IPS DF 4.7 (cell line): ENCODE data around the gene VSIG10L.

Experiments
- DNase-seq: peaks from one replicate; pipeline ENCODE4 v3.0.0-alpha.2; 2013; ENCODE audit warnings: low spot score; ENCODE audit errors: extremely low read depth

VSIG10L gene

DNA sequence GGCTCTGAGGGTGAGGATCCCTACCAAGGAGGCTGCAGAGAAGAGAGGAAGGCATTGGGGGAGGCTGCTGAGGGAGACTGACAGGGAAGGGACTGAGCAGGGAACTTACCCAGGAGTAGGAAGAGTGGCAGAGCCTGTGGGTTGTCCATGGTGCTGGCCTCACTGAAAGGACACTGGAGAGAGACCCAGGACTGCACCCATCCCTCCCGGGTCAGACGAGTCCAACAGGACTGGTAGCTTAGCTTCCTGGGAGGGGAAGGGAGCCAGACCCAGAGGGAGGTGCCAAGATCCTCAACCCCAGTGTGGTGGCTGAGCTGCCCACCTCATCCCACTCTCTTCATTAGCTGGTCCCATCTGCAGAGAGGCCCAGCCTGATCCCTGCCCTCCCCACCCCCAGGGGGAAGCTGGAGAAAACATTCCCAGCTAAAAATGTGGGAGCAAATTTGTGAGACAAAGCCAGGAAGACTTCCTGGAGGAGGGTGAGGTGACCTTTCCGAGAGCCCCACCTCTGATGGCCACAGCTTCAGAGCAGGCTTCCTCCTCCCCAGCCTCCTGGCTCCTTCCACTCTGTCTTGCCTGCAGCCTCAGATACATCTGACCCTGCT lies at the start of gene VSIG10L:
TSS of gene VSIG10L (minus strand) at position 164 of the 605 bp plus-strand sequence. CDS start at position 149, 15 bp downstream.
- DNase-seq, result no peak

DNA sequence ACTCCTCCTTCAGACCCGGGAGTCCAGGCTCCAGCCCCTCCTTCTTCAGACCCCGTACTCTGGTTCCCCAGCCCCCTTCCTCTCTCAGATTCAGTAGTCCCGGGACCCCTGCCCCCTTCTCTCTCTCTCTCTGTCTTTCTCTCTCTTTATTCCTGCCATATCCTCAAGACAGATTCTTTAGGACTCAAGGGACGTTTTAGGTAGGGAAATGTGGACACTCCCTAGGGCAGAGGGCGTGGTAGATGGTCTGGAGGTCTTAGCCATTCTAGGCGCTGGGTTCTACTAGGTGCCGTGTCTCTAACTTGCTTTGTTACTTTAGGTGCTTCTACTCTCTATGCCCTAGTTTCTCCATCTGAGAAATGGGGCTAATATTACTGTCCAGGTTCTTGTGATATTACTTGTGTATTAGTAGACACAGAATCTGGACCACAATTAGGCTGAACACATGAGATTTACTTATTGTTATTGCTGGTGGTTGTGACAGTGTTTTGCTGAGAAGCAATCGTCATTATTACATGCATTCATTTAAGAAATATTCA lies 49.2 kb upstream of the VSIG10L start:
- no peak for DNase-seq

DNA sequence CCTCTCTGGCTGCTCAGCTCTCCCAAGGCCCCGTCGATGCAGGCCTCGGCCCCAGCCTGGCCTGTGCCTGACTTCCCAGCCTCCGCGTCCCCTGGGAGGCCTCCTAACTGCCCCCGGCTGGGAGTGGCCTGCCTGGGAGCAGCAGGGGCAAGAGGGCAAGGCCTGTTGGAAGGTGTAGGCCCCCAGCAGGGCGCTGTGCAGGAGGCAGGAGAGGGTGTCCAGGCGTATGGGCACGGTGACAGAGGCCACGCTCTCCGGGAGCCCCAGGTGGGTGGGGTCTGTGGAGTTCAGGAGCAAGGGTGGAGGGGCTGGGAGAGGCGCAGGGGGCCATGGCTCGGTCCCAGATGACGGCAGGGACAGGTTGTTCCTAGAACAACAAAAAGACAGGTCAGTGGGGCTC lies 47.2 kb upstream of the VSIG10L start:
- DNase-seq, result no peak

DNA sequence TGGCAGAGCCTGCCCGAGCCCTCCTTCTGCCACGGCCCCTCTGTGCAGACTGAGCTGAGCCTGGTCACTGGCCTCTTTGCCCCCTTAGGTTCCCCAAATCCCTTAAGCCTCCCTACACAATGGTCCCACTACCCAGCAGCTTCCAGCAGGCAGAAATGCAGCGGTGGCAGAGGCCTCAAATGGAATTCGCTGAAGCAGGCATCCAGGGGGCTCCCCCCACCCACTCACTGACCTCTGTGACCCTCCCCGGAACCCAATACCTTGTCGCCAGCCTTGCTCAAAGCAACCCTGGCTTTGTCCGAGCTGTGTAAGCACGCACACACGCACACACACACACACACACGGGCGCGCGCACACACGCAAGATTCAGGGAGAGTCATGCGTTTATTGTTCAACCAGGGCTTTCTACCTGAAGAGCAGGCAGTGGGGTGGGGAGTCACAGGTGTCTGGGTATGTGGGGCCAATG lies 46.0 kb upstream of the VSIG10L start, which contains the start of gene LIM2:
TSS of gene LIM2 (minus strand) at position 51 of the 466 bp plus-strand sequence. CDS start 531 bp downstream, outside the sequence.
- no peak for DNase-seq

DNA sequence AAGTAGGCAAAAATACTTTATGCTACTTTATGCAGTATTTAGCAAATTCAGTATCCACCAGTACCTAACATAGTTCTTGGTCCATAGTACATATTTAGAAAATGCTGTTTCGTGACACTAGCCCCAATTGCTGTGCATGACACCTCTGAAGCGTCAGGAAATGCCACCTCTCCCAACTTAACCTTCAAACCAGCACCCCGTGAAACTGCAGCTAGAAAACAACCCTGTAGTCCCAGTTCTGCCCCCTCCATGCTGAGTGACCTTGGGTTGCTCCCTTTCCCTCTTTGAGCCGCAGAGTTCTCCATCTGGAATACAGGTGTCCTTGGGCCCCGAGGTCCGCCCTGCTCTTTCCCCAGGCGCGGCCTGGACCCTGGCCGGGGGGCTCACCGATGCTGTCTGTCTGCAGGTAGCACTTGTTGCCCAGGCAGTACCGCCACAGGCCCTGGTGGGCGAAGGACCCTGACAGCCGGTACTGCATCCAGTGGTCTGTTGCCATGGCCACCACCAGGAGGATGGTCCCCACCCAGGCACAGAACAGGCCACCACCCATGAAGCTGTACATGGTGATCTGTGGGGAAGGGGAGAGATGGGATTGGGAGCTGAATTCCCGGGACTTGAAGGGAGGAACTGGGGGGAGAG lies 45.1 kb upstream of the VSIG10L start:
- DNase-seq, result no peak

DNA sequence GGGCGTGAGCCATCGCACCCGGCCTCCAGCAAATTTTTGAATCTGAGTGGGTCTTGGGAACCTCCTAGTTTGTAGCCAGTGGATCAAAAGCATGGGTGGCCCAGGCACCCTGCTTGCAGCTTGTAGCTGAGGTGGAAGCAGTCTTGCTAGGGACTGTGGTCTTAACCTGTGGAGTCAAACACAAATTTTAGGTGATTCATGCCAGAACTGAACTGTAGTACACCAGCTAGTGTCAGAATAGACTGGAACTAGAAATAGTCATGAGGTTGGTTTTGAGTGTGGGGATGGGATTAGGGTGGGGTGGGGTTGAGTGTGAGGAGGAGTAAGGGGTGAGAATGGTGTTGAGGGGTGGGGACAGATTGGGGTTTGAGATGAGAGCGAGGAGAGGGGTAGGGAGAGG lies 40.1 kb upstream of the VSIG10L start:
- DNase-seq, result no peak

DNA sequence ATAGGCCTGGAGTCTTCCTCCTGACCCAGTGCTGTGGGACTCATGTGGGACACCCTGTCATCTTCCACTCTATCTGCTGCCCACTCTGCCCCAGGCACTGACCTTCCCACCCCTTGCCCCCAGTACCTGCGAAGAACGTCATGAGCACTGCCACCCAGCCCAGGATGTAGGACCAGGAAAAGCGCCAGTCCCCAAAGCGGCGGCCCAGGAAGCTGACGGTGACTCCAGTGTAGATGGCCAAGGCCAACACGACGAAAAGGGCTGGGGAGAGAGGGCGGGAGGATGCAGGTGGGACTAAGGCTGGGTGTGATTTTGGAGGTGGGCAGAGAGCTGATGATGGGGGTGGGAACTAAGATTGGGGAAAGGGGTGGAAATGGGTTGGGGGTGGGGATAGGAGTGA lies 38.4 kb upstream of the VSIG10L start:
- DNase-seq, result no peak

DNA sequence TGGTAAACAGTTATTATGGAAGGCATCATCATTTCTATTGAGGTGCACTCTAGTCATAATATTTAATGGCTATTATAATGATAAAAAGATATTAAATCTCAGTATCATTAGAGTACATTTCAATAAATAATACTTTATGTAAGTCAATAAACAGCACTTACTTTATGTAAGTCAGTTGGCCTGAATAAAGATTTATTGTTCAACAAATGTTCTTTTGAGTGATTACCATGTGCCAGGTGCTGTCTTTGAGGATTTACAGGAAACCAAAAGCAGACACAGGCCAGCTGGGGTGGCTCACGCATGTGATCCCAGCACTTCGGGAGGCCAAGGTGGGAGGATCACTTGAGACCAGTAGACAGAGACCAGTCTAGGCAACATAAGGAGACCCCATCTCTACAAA lies 35.5 kb upstream of the VSIG10L start:
- no peak for DNase-seq

DNA sequence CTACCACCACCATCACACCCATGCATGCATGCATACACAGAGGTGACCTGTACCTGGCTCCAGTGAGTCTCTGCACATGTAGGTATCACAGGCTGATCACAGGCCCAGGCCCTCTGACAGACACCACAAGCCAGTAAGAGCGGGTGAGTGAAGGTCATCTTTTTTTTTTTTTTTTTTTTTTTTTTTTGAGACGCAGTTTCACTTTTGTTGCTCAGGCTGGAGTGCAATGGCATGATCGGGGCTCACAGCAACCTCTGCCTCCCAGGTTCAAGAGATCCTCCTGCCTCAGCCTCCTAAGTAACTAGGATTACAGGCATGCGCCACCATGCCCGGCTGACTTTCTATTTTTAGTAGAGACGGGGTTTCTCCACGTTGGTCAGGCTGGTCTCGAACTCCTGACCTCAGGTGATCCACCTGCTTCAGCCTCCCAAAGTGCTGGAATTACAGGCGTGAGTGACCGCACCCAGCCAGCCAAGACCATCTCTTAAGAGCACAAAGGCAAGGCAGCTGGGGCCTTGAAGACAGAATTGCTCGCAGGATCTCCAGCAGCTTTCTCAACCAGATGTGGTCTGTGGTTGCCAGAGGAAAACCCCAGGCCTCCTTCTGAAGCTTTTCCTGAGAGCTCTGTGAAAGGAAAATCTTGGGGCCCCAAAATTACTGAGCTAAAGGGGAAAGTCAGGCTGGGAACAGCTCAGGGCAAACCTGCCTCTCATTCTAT lies 33.7 kb upstream of the VSIG10L start:
- DNase-seq, result no peak

DNA sequence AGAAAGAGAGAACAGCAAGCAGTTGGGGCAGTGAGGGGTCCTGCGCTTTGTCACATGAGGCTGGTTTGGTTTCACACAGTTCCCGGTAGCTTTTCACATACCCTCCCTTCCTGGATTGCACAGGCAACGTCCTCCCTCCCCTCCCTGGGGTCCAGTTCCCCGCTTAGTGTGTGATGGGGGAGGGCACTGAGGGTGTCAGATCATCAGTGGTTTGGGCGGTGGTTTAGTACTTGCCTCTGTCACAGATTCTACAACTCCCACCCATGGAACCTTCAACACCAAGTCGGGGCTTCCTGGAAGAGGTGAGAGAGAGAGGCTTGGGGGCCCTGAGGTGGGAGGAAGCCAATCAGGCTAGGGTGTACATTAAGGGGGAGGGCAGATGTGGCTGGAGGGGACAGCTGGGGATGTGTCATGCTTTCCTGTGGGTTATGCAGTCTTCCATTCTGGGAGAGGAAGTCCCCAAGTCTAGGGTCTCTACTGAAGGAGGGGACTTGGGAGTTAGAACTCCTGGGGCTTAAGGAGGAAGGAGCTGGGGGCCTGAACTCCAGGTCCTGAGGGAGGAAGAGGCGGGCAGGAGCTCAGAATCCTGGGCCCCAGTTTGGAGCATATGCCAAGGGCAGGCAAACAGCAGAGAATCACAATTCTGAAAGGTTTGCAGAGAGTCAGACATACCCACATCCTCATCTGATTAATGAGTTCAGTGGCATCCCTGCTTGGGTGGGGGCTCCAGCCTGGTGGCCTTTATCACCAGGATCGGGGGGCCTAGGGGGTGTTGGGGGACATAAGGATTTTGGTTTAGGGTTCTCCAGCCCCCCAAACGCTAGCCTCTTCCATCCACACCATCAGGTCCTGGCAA lies 30.9 kb upstream of the VSIG10L start, which contains the start of gene NKG7:
TSS of gene NKG7 (minus strand) at position 6 of the 856 bp plus-strand sequence. CDS start 119 bp downstream, outside the sequence.
- no peak for DNase-seq

DNA sequence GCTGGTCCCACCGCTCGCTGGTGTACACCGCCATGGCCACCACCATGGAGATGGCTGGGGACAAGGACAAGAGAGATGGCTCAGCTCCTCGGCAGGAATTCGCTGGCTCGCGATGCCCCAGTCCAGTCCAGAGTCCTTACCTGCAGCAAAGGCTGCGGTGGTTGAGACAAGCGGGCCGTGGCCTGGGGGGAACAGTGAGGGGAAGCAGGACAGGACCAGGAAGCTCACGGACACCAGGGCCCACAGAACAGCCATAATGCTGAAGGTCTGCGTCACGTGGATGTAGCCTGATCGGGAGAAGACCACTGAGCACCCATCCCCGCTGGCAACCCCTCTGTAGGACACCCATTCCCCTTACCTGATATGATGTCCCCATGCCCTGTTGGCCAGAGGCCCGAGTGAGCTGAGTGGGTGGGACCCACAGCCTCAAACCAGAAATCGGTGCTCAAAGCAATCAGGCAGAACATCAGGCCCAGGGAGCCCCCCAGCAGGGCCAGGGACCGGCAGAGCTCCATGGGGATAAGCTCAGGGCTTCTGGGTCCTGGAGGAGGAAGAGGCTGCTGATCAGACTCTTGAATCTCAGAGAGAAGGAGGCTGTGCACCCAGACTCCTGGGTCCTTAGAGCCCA lies 30.2 kb upstream of the VSIG10L start:
- no peak for DNase-seq

DNA sequence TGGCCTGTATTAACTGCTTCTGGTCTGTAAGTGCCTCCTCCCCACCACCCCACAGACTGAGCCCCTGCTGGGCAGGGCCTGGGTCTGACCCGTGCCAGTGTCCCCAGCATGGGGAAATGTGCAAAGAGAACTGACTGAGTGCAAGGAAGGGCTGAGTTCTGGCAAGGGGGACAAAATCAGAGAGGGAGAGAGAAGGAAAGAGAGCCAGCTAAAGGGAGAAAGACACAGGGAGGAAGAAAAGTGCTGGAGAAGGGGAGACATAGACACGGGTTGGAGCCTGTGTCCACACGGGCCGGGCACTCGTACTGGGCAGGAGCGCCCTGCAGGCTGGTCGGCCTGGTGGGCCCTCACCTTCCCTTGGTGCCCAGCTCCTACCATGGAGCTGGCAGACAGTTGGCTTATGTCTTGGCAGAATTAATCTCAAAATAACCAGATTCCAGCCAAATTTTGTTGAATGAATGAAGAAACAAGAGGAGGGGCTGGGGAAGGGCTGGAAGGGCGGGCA lies 29.3 kb upstream of the VSIG10L start:
- no peak for DNase-seq

DNA sequence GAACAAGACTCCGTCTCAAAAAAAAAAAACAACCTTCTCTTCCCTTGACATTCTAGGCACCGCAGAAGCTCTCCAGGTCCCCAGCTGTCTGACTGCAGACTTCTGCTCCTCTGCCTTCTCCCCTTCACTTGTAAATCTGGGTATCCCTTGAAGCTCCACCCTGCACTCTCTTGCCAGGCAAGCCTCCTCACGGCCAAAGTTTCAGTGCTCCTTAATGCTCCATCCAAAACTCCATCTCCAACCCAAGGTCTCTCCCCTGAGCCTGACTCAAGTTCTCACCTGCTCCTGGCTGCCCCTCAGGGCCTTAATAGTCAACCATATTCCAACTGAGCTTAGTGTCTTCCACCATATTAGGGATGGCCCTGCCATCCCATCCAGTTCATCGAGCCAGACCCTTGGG lies 28.3 kb upstream of the VSIG10L start:
- DNase-seq, result no peak

DNA sequence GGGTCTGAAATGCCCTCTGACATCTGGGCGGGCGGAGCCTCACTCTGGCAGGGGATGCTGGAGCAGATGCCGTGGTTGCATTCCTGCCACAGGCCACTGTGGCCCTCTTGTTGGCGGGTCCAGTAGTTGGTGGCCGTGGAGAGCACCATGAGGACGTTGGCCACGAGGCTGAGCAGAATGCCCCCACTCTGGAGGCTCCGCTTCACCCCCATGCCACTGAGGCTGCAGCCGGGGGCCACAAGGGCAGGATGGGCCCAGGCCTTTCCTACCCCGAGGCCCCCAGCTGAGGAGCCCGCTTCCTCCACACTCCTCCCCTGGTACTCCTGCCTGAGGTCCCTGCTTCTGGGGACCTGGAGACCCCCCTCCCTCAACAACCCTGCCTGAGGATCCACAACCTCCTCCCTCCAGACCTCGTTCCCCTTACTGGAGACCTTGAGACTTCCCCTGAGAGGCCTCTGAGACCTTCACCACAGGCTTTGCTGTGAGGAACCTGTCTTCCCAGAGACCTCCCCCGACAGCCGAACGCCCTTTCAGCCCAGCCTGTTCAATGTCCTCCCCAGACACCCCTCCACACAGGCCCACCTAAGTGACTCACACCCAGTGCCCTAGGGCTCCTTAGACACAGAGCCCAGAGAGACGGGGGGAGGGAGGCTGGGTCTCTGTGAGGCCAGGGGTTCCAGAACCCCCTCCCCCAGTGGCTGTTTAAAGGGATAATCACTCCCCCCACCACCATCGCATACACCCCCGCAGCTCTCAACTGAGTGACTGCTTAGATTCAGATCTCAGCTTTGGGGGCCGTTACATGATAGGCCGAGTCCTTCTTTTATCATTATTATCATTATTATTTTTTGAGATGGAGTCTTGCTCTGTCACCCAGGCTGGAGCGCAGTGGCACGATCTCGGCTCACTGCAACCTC lies 26.7 kb upstream of the VSIG10L start, which contains the start of gene CLDND2:
TSS of gene CLDND2 (minus strand) at position 638 of the 917 bp plus-strand sequence. CDS start at position 212, 426 bp downstream.
- no peak for DNase-seq

DNA sequence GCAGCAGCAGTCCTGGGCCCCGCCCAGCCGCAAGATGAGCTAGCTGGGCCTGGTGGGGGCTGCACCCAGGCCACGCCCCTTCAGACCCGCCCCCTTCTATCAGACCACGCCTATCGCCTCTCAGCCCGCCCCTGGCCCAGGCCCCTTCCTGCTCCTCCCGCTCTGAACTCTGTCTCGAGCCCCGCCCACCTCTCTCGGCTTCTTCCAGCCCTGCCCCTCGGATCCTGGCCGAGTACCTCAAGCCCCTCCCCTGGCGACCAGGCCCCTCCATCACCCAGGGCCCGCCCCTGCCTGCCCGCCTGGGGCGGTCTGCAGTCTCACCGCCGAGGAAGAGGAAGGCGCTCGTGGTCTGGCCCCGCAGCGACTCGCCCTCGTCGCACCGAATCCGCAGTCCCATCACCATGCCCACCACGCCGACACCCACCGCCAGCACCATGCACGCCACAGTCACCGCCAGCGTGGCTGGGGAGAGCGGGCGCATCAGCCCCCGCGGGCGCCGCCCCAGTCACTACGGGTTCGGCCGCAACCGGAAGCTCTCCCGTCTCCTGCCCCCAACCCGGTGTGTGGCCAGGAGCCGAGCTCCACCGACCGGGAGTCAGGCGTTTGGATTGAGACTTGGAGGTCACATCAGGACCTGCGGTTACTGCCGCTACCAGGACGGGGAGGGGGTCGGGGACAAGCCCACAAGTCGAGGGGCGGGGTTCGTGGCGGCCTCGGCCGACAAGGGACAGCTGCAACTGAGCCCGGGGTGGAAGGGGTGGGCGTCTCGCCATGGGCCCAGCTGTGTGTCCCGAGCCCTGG lies 25.8 kb upstream of the VSIG10L start:
- DNase-seq, result no peak

DNA sequence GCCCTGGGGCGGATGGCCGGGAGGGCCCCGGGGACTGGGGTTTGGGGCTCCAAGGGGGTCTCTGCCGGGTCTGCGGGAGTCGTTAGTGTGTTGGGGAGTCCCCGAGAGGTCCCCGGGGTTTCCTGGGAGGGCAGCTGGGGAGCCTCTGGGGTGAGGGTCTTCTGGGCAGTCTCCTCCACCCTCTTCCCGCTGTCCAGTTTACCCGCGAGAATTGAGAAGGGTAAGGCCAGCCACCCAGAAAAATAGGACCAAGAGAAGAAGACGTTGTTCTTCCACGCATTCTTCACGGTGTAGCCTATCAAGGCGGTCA lies 25.3 kb upstream of the VSIG10L start:
- no peak for DNase-seq

DNA sequence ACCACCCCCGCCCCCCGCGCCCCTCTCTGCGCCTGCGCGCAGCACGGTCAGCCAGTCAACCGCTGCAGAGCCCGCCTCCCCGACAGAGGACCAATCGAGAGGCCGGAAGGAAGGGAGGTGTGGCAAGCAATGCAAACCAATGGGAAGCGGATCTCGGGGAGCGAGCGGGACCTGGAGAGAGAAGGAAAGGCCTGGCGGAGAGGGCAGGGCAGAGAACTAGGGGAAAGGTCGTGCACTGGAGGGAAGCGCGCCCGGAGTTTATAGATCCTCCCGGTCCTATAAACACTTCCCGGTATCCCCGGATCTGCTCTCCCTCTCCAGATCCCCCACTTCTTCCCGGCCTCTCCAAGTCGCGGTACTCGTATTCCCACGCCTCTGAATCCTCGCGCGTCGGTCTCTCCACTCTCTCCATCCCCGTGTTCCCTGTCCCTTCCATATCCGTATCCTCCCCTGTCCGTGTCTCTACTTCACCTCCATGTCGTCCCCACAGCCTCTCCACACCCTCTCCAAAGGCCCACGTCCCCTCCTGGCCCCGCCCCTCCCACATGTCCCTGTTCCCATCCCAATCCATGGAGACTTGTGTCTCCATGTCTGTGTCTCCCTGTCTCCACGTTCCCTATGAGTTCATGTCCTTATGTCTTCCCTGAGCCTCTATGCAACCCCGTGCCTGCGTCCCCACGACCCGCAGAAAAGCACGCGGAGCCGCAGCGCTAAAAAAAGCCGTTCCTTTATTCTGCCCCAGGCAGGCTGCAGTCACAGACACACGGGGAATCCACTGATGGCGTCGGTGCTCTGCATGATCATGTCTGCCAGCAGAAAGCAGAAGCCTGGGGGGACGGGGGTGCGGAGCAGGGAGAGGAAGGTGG lies 24.7 kb upstream of the VSIG10L start:
- no peak for DNase-seq

DNA sequence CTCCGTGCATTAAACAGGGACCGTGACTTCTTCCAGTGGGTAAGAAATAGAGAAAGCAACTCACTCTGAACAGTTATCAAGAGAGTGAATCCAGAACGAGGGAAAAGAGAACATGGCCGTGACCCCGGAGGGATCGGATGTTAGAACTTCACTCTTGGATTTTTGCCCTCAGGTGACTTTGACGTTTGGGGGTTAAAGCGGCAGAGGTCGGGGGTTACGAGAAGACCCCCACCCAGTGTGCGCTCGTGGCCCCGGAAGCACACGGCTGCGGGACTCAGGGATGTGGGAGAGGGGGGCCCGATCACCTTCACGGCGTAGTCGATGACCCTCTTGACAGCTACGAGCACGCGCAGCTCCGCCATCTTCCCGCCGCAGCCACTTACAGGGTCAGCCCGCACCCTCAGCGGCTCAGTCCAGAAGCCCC lies 24.0 kb upstream of the VSIG10L start, which contains the start of gene ETFB:
TSS of gene ETFB (minus strand) at position 424 of the 424 bp plus-strand sequence. CDS start at position 362, 62 bp downstream.
- DNase-seq, result no peak
